WTC11 (cell line): ENCODE data around the gene GABRB1. TPM values are rescaled to one million over a fixed set of nuclear protein-coding genes. Genes with fewer than 3 reads are reported as not detected.

Source experiments
- ATAC-seq: fragments of 200-7000 bp; cut with Tn5 transposase; 2 replicates; pipeline ENCODE4 v1.10.0; 2021; ENCODE audit warnings: mild to moderate bottlenecking, moderate library complexity
- CTCF ChIA-PET: fragments of 300-600 bp; sonication (Branson Sonifier 250); formaldehyde crosslinking; loops from one replicate; lab custom pipeline; 2021; ENCODE audit warnings: antibody characterized with exemption; lab: Charles Lee
- POLR2A ChIA-PET: fragments of 350-600 bp; sonication (Branson Sonifier 250); formaldehyde crosslinking; loops from one replicate; lab custom pipeline; 2021; ENCODE audit warnings: antibody characterized with exemption; lab: Charles Lee
- DNase-seq: peaks from one replicate; pipeline ENCODE4 v3.0.0; 2021; ENCODE audit warnings: low spot score
- H3K27ac Mint-ChIP-seq: 2 replicates; pipeline ENCODE4 v1.8.0; 2021; ENCODE audit warnings: mixed read lengths
- H3K27me3 Mint-ChIP-seq: 2 replicates; pipeline ENCODE4 v1.8.0; 2021; ENCODE audit warnings: low read depth, mild to moderate bottlenecking, moderate library complexity, mixed read lengths
- H3K36me3 Mint-ChIP-seq: 2 replicates; pipeline ENCODE4 v1.8.0; 2021; ENCODE audit warnings: mixed read lengths
- H3K4me1 Mint-ChIP-seq: 2 replicates; pipeline ENCODE4 v1.8.0; 2022; ENCODE audit warnings: mixed read lengths
- H3K4me3 Mint-ChIP-seq: 2 replicates; pipeline ENCODE4 v1.8.0; 2021; ENCODE audit warnings: mild to moderate bottlenecking, moderate library complexity, mixed read lengths
- H3K9me3 Mint-ChIP-seq: 2 replicates; pipeline ENCODE4 v1.8.0; 2021; ENCODE audit warnings: mixed read lengths
- ATF1 ChIP-seq: sonication (generic); formaldehyde crosslinking; IDR thresholded peaks from 2 replicates; pipeline ENCODE4 v1.8.1; 2023; ENCODE audit warnings: mild to moderate bottlenecking, moderate library complexity, missing genetic modification reagents
- ATF3 ChIP-seq: sonication (generic); formaldehyde crosslinking; conservative IDR thresholded peaks from 2 replicates; pipeline ENCODE4 v1.8.1; 2022; ENCODE audit warnings: mild to moderate bottlenecking, missing genetic modification reagents
- CDX4 ChIP-seq: fragments of 250-450 bp; sonication (Bioruptor Pico); IDR thresholded peaks from 2 replicates; pipeline ENCODE4 v1.9.0; 2021; ENCODE audit warnings: moderate library complexity, mild to moderate bottlenecking, inconsistent platforms, borderline replicate concordance
- CREB1 ChIP-seq: sonication (generic); formaldehyde crosslinking; IDR thresholded peaks from 2 replicates; pipeline ENCODE4 v1.8.0; 2023; ENCODE audit warnings: mild to moderate bottlenecking, missing genetic modification reagents
- CTCF ChIP-seq: fragments of 200-600 bp; IDR thresholded peaks from 2 replicates; pipeline ENCODE4 v1.8.0; 2022; ENCODE audit warnings: antibody characterized with exemption
- ETV6 ChIP-seq: sonication (generic); formaldehyde crosslinking; IDR thresholded peaks from 2 replicates; pipeline ENCODE4 v1.8.1; 2022; ENCODE audit warnings: mild to moderate bottlenecking, missing genetic modification reagents
- FOXK1 ChIP-seq: sonication (generic); formaldehyde crosslinking; IDR thresholded peaks from 2 replicates; pipeline ENCODE4 v1.8.0; 2022; ENCODE audit warnings: mild to moderate bottlenecking, moderate library complexity, missing genetic modification reagents
- FOXP1 ChIP-seq: sonication (generic); formaldehyde crosslinking; IDR thresholded peaks from 2 replicates; pipeline ENCODE4 v1.8.0; 2022; ENCODE audit warnings: missing genetic modification reagents, mild to moderate bottlenecking, moderate library complexity, borderline replicate concordance
- HMGA2 ChIP-seq: fragments of 250-450 bp; sonication (Bioruptor Pico); IDR thresholded peaks from 2 replicates; pipeline ENCODE4 v1.4.0; 2021; ENCODE audit warnings: mild to moderate bottlenecking, moderate library complexity
- MLX ChIP-seq: sonication (generic); formaldehyde crosslinking; IDR thresholded peaks from 2 replicates; pipeline ENCODE4 v1.8.1; 2023; ENCODE audit warnings: mild to moderate bottlenecking, missing genetic modification reagents, moderate library complexity
- MXD4 ChIP-seq: fragments of 250-450 bp; sonication (Bioruptor Pico); IDR thresholded peaks from 2 replicates; pipeline ENCODE4 v1.8.0; 2021; ENCODE audit warnings: mild to moderate bottlenecking, moderate library complexity, borderline replicate concordance
- MYBL2 ChIP-seq: sonication (generic); formaldehyde crosslinking; IDR thresholded peaks from 2 replicates; pipeline ENCODE4 v1.8.1; 2023; ENCODE audit warnings: mild to moderate bottlenecking, moderate library complexity, missing genetic modification reagents
- NR2C2 ChIP-seq: sonication (generic); formaldehyde crosslinking; IDR thresholded peaks from 2 replicates; pipeline ENCODE4 v1.8.0; 2022; ENCODE audit warnings: mild to moderate bottlenecking, missing genetic modification reagents
- NR3C1 ChIP-seq: sonication (generic); formaldehyde crosslinking; conservative IDR thresholded peaks from 2 replicates; pipeline ENCODE4 v1.8.1; 2023; ENCODE audit warnings: low read depth, mild to moderate bottlenecking, missing genetic modification reagents
- PRRX2 ChIP-seq: fragments of 250-450 bp; sonication (Bioruptor Pico); IDR thresholded peaks from 2 replicates; pipeline ENCODE4 v1.8.0; 2021; ENCODE audit warnings: mild to moderate bottlenecking
- RORB ChIP-seq: fragments of 250-450 bp; sonication (Bioruptor Pico); IDR thresholded peaks from 2 replicates; pipeline ENCODE4 v1.9.0; 2021; ENCODE audit warnings: mild to moderate bottlenecking
- SMAD4 ChIP-seq: sonication (generic); formaldehyde crosslinking; IDR thresholded peaks from 2 replicates; pipeline ENCODE4 v1.8.0; 2022; ENCODE audit warnings: mild to moderate bottlenecking, missing genetic modification reagents
- TEAD1 ChIP-seq: sonication (generic); formaldehyde crosslinking; IDR thresholded peaks from 2 replicates; pipeline ENCODE4 v1.8.0; 2022; ENCODE audit warnings: mild to moderate bottlenecking, missing genetic modification reagents
- TEAD4 ChIP-seq: sonication (generic); formaldehyde crosslinking; IDR thresholded peaks from 2 replicates; pipeline ENCODE4 v1.8.0; 2022; ENCODE audit warnings: mild to moderate bottlenecking, missing genetic modification reagents
- ZBTB21 ChIP-seq: sonication (generic); formaldehyde crosslinking; IDR thresholded peaks from 2 replicates; pipeline ENCODE4 v1.8.1; 2023; ENCODE audit warnings: mild to moderate bottlenecking, missing genetic modification reagents, borderline replicate concordance
- ZNF281 ChIP-seq: sonication (generic); formaldehyde crosslinking; IDR thresholded peaks from 2 replicates; pipeline ENCODE4 v1.8.0; 2023; ENCODE audit warnings: mild to moderate bottlenecking, missing genetic modification reagents
- ZNF416 ChIP-seq: fragments of 250-450 bp; sonication (Bioruptor Pico); IDR thresholded peaks from 2 replicates; pipeline ENCODE4 v1.9.0; 2021; ENCODE audit warnings: mild to moderate bottlenecking, inconsistent platforms
- total RNA-seq: library from RNA; stranded (reverse); gene quantifications from 3 replicates; pipeline ENCODE4 v1.2.3, GENCODE V29; 2021
- TF ChIP-seq, protein P1 (sequence below): sonication (generic); formaldehyde crosslinking; IDR thresholded peaks from 2 replicates; pipeline ENCODE4 v1.8.1; 2023; ENCODE audit warnings: mild to moderate bottlenecking, missing genetic modification reagents, borderline replicate concordance
- TF ChIP-seq, protein P2 (sequence below): sonication (generic); formaldehyde crosslinking; IDR thresholded peaks from 2 replicates; pipeline ENCODE4 v1.8.0; 2022; ENCODE audit warnings: mild to moderate bottlenecking, missing genetic modification reagents
- TF ChIP-seq, protein P3 (sequence below): sonication (generic); formaldehyde crosslinking; IDR thresholded peaks from 2 replicates; pipeline ENCODE4 v1.8.0; 2023; ENCODE audit warnings: missing genetic modification reagents

Gene GABRB1
- total RNA-seq, 1 experiment from 2014 or later = 0.66 TPM

DNA sequence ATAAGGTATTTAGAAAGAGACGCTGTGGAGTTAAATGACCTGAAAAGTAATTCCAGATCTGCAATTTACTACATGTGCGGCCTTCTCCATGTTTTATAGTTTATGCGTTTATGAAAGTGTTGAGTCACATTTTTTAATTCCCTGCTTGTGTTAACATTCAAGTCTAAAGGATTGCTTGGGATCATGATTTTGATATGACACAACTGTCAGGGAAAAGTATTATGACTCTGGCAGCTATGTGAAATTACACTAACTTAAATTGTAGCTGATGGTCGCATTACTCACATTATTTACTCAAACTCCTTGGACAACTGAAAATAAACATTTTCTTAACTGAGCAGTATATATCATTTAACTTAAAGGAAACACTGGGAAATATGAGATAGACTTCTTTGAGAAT, 14.3 kb upstream of the GABRB1 start:
- no peak overlapping the region for H3K4me3 Mint-ChIP-seq
- H3K27me3 Mint-ChIP-seq = no peaks in the 10 kb centered on the region; the same call in 1 of the 2 replicates
- no peak for TF ChIP-seq ATF3 (CRISPR knock-in tag)
- TF ChIP-seq CDX4 (CRISPR knock-in tag) = no peak
- no peak for TF ChIP-seq NR2C2 (CRISPR knock-in tag)
- no peak for TF ChIP-seq ETV6 (CRISPR knock-in tag)
- no peak for TF ChIP-seq PRRX2 (CRISPR knock-in tag)
- no peak for TF ChIP-seq MYBL2 (CRISPR knock-in tag)
- TF ChIP-seq TEAD1 (CRISPR knock-in tag) = no peak
- TF ChIP-seq ZNF416 (CRISPR knock-in tag) = no peak
- TF ChIP-seq ZBTB21 = no peak
- TF ChIP-seq MLX (CRISPR knock-in tag) = no peak
- no peak for TF ChIP-seq MXD4 (CRISPR knock-in tag)
- no peak for TF ChIP-seq CTCF
- TF ChIP-seq, protein P1, sequence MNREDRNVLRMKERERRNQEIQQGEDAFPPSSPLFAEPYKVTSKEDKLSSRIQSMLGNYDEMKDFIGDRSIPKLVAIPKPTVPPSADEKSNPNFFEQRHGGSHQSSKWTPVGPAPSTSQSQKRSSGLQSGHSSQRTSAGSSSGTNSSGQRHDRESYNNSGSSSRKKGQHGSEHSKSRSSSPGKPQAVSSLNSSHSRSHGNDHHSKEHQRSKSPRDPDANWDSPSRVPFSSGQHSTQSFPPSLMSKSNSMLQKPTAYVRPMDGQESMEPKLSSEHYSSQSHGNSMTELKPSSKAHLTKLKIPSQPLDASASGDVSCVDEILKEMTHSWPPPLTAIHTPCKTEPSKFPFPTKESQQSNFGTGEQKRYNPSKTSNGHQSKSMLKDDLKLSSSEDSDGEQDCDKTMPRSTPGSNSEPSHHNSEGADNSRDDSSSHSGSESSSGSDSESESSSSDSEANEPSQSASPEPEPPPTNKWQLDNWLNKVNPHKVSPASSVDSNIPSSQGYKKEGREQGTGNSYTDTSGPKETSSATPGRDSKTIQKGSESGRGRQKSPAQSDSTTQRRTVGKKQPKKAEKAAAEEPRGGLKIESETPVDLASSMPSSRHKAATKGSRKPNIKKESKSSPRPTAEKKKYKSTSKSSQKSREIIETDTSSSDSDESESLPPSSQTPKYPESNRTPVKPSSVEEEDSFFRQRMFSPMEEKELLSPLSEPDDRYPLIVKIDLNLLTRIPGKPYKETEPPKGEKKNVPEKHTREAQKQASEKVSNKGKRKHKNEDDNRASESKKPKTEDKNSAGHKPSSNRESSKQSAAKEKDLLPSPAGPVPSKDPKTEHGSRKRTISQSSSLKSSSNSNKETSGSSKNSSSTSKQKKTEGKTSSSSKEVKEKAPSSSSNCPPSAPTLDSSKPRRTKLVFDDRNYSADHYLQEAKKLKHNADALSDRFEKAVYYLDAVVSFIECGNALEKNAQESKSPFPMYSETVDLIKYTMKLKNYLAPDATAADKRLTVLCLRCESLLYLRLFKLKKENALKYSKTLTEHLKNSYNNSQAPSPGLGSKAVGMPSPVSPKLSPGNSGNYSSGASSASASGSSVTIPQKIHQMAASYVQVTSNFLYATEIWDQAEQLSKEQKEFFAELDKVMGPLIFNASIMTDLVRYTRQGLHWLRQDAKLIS = no peak
- no peak for TF ChIP-seq TEAD4 (CRISPR knock-in tag)
- no peak for TF ChIP-seq HMGA2 (CRISPR knock-in tag)
- no peak for TF ChIP-seq CREB1
- TF ChIP-seq NR3C1 (CRISPR knock-in tag) = no peak
- TF ChIP-seq FOXP1 (CRISPR knock-in tag) = no peak
- no peak for DNase-seq
- ChIA-PET CTCF (no interaction called here), POLR2A (no interaction called here)
- no peak for ATAC-seq
- H3K36me3 Mint-ChIP-seq = no peaks in the 10 kb centered on the region
- no peaks in the 10 kb centered on the region for H3K4me1 Mint-ChIP-seq
- no peak overlapping the region for H3K27ac Mint-ChIP-seq
- peaks cover 4% of the 10 kb centered on the region; the same call in 1 of the 2 replicates for H3K9me3 Mint-ChIP-seq

GRCh38 chr4:47017494-47017893, 13.9 kb upstream of the GABRB1 start:
- Mint-ChIP-seq H3K27me3 (no peaks in the 10 kb centered on the region; the same call in 1 of the 2 replicates), H3K27ac (no peak overlapping the region), H3K4me1 (no peaks in the 10 kb centered on the region), H3K4me3 (no peak overlapping the region), H3K9me3 (peaks cover 5% of the 10 kb centered on the region), H3K36me3 (no peaks in the 10 kb centered on the region)
- ChIA-PET CTCF (no interaction called here), POLR2A (no interaction called here)
- TF ChIP-seq ATF1 (CRISPR knock-in tag) (no peak), CTCF (no peak), ZNF281 (CRISPR knock-in tag) (no peak), SMAD4 (CRISPR knock-in tag) (no peak), FOXK1 (no peak), RORB (CRISPR knock-in tag) (no peak)
- TF ChIP-seq, protein P2, sequence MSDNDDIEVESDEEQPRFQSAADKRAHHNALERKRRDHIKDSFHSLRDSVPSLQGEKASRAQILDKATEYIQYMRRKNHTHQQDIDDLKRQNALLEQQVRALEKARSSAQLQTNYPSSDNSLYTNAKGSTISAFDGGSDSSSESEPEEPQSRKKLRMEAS (CRISPR knock-in tag) = no peak
- TF ChIP-seq, protein P3, sequence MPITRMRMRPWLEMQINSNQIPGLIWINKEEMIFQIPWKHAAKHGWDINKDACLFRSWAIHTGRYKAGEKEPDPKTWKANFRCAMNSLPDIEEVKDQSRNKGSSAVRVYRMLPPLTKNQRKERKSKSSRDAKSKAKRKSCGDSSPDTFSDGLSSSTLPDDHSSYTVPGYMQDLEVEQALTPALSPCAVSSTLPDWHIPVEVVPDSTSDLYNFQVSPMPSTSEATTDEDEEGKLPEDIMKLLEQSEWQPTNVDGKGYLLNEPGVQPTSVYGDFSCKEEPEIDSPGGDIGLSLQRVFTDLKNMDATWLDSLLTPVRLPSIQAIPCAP (CRISPR knock-in tag) = no peak
- ATAC-seq (no peak), DNase-seq (no peak)
